ENCODE measurements around the gene ANKRD9.

The ANKRD9 gene

DNA sequence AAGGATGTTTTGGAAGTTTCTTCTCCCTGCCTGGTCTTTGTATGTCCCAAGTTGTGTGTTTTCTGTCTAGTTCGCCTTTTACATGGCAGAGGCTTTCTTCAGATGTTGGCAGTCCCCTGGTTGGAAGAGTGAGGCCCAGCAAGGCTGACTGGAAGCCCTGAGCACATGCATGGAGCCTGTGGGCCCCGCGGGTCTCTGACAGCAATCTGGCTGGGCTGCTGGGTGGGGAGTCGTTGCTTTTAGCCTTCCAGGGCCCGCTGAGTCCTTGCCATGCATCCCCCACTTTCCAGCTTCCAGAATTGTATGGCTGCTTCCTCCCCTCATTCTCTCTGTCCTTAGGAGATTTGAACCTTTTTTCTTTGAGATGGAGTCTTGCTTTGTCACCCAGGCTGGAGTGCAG is 25.3 kb downstream of the ANKRD9 start:
- no peak for DNase-seq (ENCODE audit: extremely low spot score)
- TF ChIP-seq, protein P1, sequence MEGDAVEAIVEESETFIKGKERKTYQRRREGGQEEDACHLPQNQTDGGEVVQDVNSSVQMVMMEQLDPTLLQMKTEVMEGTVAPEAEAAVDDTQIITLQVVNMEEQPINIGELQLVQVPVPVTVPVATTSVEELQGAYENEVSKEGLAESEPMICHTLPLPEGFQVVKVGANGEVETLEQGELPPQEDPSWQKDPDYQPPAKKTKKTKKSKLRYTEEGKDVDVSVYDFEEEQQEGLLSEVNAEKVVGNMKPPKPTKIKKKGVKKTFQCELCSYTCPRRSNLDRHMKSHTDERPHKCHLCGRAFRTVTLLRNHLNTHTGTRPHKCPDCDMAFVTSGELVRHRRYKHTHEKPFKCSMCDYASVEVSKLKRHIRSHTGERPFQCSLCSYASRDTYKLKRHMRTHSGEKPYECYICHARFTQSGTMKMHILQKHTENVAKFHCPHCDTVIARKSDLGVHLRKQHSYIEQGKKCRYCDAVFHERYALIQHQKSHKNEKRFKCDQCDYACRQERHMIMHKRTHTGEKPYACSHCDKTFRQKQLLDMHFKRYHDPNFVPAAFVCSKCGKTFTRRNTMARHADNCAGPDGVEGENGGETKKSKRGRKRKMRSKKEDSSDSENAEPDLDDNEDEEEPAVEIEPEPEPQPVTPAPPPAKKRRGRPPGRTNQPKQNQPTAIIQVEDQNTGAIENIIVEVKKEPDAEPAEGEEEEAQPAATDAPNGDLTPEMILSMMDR (IDR thresholded peaks at IDR 0.05; ENCODE audit: control extremely low read depth, extremely low read depth, low read depth, missing control alignments) = no peak
- ChIA-PET CTCF (interaction anchor here (1.6 to 2.4 kb wide), 2 partner anchors 9 to 46 kb away, joined by 7 to 8 read pairs; no protein-coding TSS in a partner anchor), POLR2A (no interaction called here)

DNA sequence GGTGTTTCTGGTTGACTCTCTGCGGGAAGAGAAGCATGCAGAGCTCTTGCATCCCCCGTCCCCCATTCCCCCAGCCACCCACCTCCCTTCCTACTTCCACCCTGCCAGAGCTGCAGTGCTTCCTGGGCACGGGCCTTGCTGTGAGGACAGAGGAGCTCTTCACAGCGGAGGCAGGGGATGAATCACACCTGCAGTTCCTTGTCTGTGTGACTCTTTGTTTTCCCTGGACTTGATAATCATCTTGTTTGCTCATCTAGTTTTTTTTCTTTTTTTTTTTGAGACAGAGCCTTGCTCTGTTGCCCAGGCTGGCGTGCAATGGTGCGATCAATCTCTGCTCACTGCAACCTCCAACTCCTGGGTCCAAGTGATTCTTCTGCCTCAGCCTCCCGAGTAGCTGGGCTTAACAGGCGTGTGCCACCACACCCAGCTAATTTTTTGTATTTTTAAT is 27.8 kb downstream of the ANKRD9 start:
- POLR2A ChIA-PET = no interaction called here
- CTCF ChIA-PET = interaction anchor here (1.3 kb wide), 1 partner anchor 13 kb away, joined by 3 read pairs; no protein-coding TSS in a partner anchor
- TF ChIP-seq, protein P1 (IDR thresholded peaks at IDR 0.05; ENCODE audit: control extremely low read depth, extremely low read depth, low read depth, missing control alignments) = no peak
- no peak for DNase-seq (ENCODE audit: extremely low spot score)

DNA sequence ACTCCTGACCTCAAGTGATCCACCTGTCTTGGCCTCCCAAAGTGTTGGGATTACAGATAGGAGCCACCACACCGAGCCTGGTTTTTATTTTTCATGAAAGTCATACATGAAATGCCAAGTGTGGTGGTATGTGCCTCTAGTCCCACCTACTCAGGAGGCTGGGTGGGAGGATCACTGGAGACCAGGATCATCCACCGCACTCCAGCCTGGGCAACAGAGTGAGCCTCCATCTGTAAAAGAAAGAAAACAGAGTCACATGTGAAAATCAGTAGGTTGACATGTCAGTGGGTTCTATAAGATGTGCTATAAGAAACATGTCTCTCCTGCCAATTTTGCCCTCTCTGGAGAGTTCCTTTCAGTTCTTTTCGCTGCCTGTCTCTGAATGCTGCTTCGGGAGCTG is 28.2 kb downstream of the ANKRD9 start:
- CTCF ChIA-PET = interaction anchor here (1.3 kb wide), 1 partner anchor 12 kb away, joined by 3 read pairs; no protein-coding TSS in a partner anchor
- TF ChIP-seq, protein P1 (IDR thresholded peaks at IDR 0.05; ENCODE audit: control extremely low read depth, extremely low read depth, low read depth, missing control alignments) = no peak
- no peak for DNase-seq (ENCODE audit: extremely low spot score)
- POLR2A ChIA-PET = no interaction called here

DNA sequence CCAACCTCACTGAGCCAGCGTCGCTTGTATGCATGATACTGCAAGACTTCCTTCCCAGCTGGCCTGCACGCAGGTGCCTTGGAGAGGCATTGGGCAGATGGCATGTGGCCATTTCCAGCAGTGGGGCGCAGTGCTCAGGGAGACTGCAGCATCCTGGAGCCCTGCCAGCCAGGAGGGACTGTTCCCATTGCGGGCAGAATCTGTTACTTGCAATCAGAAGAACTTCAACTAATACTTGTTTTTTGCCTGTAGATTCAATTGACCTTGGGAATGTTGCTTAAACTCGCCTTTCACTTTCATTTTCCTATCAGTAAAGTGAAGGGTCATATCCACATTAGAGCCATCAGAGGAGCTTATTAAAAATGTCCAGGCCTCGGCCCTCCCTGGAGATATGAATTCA is 29.8 kb downstream of the ANKRD9 start:
- DNase-seq (ENCODE audit: extremely low spot score) = no peak
- CTCF ChIA-PET = interaction anchor here (1.1 kb wide), 1 partner anchor 25 kb away, joined by 3 read pairs; no protein-coding TSS in a partner anchor
- TF ChIP-seq, protein P1 (IDR thresholded peaks at IDR 0.05; ENCODE audit: control extremely low read depth, extremely low read depth, low read depth, missing control alignments) = no peak
- POLR2A ChIA-PET = no interaction called here

DNA sequence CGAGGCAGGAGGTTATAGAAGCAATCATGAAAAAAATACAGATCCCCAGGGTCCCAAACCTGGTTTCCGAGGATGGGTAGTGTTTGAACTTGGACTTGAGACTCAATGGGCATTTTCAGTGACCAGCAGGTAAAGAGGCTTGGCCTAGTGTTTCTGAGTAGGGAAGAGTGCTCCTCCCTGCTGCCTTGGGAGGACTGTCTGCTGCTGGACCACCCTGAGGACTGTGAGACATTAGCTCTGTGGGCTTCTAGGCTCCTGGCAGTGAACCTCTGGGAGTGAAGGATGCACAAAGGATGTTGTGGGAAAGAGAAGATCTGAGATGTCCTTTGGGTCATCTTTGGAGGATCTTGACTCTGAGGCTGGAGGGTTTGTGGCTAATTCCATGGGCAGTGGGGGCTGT is 30.5 kb downstream of the ANKRD9 start:
- DNase-seq (ENCODE audit: extremely low spot score) = no peak
- TF ChIP-seq, protein P1 (IDR thresholded peaks at IDR 0.05; ENCODE audit: control extremely low read depth, extremely low read depth, low read depth, missing control alignments) = no peak
- ChIA-PET POLR2A (no interaction called here), CTCF (interaction anchor here (1.5 kb wide), 1 partner anchor 46 kb away, joined by 4 read pairs; no protein-coding TSS in a partner anchor)

DNA sequence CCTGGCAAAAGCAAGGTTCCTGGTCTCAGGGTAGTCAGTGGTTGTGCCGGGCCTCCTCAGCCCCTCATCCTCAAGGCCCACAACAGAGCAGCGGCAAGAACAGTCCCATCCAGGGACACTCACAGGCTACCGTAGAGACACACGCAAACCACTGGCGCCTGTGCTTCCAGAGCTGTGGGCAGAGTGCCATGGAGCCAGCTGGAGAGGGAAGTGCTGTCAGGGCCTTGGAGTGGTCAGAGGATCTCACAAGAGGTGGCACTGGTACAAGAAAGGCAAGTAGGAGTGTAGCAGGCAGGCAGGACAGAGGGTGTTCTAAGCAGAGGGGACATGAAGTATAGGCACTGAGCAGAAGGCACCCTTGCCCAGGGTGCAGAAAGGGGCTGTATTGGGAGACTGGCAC is 34.6 kb downstream of the ANKRD9 start:
- no peak for DNase-seq (ENCODE audit: extremely low spot score)
- TF ChIP-seq, protein P1 (IDR thresholded peaks at IDR 0.05; ENCODE audit: control extremely low read depth, extremely low read depth, low read depth, missing control alignments) = no peak
- ChIA-PET POLR2A (no interaction called here), CTCF (interaction anchor here (1.4 to 2.1 kb wide), 2 partner anchors 10 to 50 kb away, joined by 4 to 7 read pairs; no protein-coding TSS in a partner anchor)

All from GM10248 (cell line).